Breast epithelium (tissue), 4 donors: ENCODE data around the gene MEOX2. TPM values are rescaled to one million over a fixed set of nuclear protein-coding genes. Genes with fewer than 3 reads are reported as not detected.

Experiments used
- DNase-seq, 2 donors: peaks; one replicate each; pipeline ENCODE4 v3.0.0-alpha.2; 2019; ENCODE audit warnings: low spot score in 2 of 2
- H3K27ac ChIP-seq, 2 donors: fragments of 200-600 bp; sonication (generic) in 1 of 2; one replicate each; pipeline ENCODE4 v1.5.1; 2016 to 2019; ENCODE audit warnings: mild to moderate bottlenecking in 1 of 2
- H3K27me3 ChIP-seq, 2 donors: fragments of 200-600 bp; sonication (generic) in 1 of 2; one replicate each; pipeline versions ENCODE4 v1.5.1 to v1.6.0; 2017 to 2019; ENCODE audit warnings: control low read depth in 1 of 2, mild to moderate bottlenecking in 1 of 2
- H3K36me3 ChIP-seq: fragments of 200-600 bp; one replicate; pipeline ENCODE4 v1.5.1; 2019
- H3K4me1 ChIP-seq, 2 donors: fragments of 200-600 bp; sonication (generic); one replicate each; pipeline ENCODE4 v1.5.1; 2016 to 2019; ENCODE audit warnings: control low read depth in 1 of 2
- H3K4me3 ChIP-seq, 3 donors: fragments of 200-600 bp; sonication (generic); 1 replicate in 2 of 3; 2 replicates in 1 of 3; pipeline ENCODE4 v1.5.1; 2016 to 2019; ENCODE audit warnings: mild to moderate bottlenecking in 3 of 3, moderate library complexity in 2 of 3
- H3K9me3 ChIP-seq, 2 donors: fragments of 200-600 bp; sonication (generic) in 1 of 2; one replicate each; pipeline ENCODE4 v1.5.1; 2016 to 2019; ENCODE audit warnings: control low read depth in 1 of 2
- CTCF ChIP-seq, 3 donors: fragments of 450-650 bp; IDR thresholded peaks; one replicate each; pipeline ENCODE4 v1.5.1; 2016 to 2017; ENCODE audit warnings: antibody characterized with exemption in 3 of 3, mild to moderate bottlenecking in 3 of 3, moderate library complexity in 3 of 3
- POLR2A ChIP-seq: fragments of 450-650 bp; IDR thresholded peaks from one replicate; pipeline ENCODE4 v1.6.1; 2016; ENCODE audit warnings: antibody characterized with exemption, mild to moderate bottlenecking, moderate library complexity
- POLR2AphosphoS5 ChIP-seq, 3 donors: sonication (generic); formaldehyde crosslinking; IDR thresholded peaks; one replicate each; pipeline ENCODE4 v1.6.1; 2017; ENCODE audit warnings: antibody characterized with exemption in 3 of 3
- intact Hi-C: fragments of 100-400 bp; cut with DNase I; formaldehyde crosslinking; loops from one replicate; pipeline ENCODE4 v1.15.1; 2023; ENCODE audit warnings: low total_unique reads
- total RNA-seq, 3 donors: library from RNA; depleted of rRNA; stranded (reverse); fragments of >200 nt; gene quantifications; one replicate each; pipeline ENCODE4 v1.1.0, GENCODE V29; 2016

Gene MEOX2
- total RNA-seq, 3 donors from 2014 or later = 6.4 to 19.7 (median 14.2) TPM

GRCh38 chr7:15719311-15719710 lies 32.8 kb upstream of the MEOX2 start:
- TF ChIP-seq POLR2A = no peak
- TF ChIP-seq POLR2AphosphoS5 (IDR thresholded peaks at IDR 0.05) = no peak
- TF ChIP-seq CTCF (IDR thresholded peaks at IDR 0.05) = no peak
- intact Hi-C loops = no loop called here
- Histone ChIP-seq H3K36me3 (no peaks in the 10 kb centered on the region), H3K27ac (no peak overlapping the region), H3K4me1 (no peaks in the 10 kb centered on the region), H3K27me3 (no peaks in the 10 kb centered on the region), H3K4me3 (no peak overlapping the region), H3K9me3 (no peaks in the 10 kb centered on the region)
- no peak for DNase-seq

DNA sequence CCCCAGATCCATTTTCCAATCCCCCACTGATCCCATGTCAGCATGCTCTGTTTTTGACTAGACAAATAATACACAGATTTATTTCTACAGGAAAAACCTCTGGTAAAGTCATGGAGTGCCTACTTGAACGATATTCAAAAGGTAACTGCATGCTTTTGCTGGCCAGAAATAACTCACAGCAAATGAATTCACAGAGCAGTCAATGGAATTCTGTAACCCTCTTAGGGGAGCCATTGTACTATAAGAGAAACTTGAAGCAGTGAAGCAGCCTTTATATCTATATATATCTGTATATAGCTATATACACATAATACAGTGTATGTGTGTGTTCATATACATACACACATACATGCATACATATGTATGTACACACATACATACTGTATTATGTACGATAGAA lies 29.0 kb upstream of the MEOX2 start:
- DNase-seq = no peak
- H3K27me3 ChIP-seq = no peaks in the 10 kb centered on the region

DNA sequence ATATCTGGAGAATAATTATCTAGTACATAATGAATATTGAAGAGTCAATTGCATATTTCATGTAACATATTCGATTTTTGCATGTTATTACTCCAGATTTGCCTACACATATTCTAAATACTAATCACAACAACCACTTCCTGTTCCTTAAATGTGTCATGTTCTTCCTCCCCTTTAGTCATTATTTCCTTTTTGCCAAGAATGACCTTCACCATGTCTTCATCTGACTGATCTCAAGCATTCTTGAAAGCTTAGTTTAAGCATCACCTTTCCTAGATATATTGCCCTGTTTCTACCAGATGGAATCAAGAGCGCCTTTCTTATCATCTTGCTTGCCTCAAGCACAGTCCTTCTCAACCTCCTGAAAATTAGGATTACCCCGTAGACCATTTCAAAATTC lies 23.5 kb upstream of the MEOX2 start:
- no peak for DNase-seq
- H3K27ac ChIP-seq = no peak overlapping the region
- TF ChIP-seq CTCF (IDR thresholded peaks at IDR 0.05) (no peak), POLR2AphosphoS5 (IDR thresholded peaks at IDR 0.05) (no peak), POLR2A (no peak)
- no peaks in the 10 kb centered on the region for H3K36me3 ChIP-seq
- no peaks in the 10 kb centered on the region for H3K27me3 ChIP-seq
- H3K4me3 ChIP-seq = no peak overlapping the region
- H3K9me3 ChIP-seq = no peaks in the 10 kb centered on the region
- intact Hi-C loops = no loop called here
- H3K4me1 ChIP-seq = no peaks in the 10 kb centered on the region

More for the DNA sequence above, 29.0 kb upstream of the MEOX2 start:
- Histone ChIP-seq H3K27ac (no peak overlapping the region), H3K4me1 (no peaks in the 10 kb centered on the region), H3K36me3 (no peaks in the 10 kb centered on the region), H3K4me3 (no peak overlapping the region), H3K9me3 (no peaks in the 10 kb centered on the region)
- intact Hi-C loops = no loop called here
- TF ChIP-seq POLR2A (no peak), CTCF (IDR thresholded peaks at IDR 0.05) (no peak), POLR2AphosphoS5 (IDR thresholded peaks at IDR 0.05) (no peak)

GRCh38 chr7:15707570-15707969 lies 21.1 kb upstream of the MEOX2 start:
- Histone ChIP-seq H3K27ac (no peak overlapping the region), H3K36me3 (no peaks in the 10 kb centered on the region), H3K4me3 (no peak overlapping the region), H3K9me3 (no peaks in the 10 kb centered on the region), H3K27me3 (no peaks in the 10 kb centered on the region), H3K4me1 (no peaks in the 10 kb centered on the region)
- DNase-seq = no peak
- intact Hi-C loops = no loop called here
- TF ChIP-seq POLR2AphosphoS5 (IDR thresholded peaks at IDR 0.05) (no peak), POLR2A (no peak), CTCF (IDR thresholded peaks at IDR 0.05) (no peak)

- TF ChIP-seq POLR2A (no peak), CTCF (IDR thresholded peaks at IDR 0.05) (no peak), POLR2AphosphoS5 (IDR thresholded peaks at IDR 0.05) (no peak)
- no peak for DNase-seq
- H3K4me3 ChIP-seq = no peak overlapping the region
- no peaks in the 10 kb centered on the region for H3K9me3 ChIP-seq
- H3K4me1 ChIP-seq = no peaks in the 10 kb centered on the region
- no peaks in the 10 kb centered on the region for H3K27me3 ChIP-seq
- intact Hi-C loops = no loop called here
- no peaks in the 10 kb centered on the region for H3K36me3 ChIP-seq
- no peak overlapping the region for H3K27ac ChIP-seq
Observed at GRCh38 chr7:15703732-15704131, 17.2 kb upstream of the MEOX2 start.
